ENCODE data around the gene GNAT3.

The GNAT3 gene

DNA sequence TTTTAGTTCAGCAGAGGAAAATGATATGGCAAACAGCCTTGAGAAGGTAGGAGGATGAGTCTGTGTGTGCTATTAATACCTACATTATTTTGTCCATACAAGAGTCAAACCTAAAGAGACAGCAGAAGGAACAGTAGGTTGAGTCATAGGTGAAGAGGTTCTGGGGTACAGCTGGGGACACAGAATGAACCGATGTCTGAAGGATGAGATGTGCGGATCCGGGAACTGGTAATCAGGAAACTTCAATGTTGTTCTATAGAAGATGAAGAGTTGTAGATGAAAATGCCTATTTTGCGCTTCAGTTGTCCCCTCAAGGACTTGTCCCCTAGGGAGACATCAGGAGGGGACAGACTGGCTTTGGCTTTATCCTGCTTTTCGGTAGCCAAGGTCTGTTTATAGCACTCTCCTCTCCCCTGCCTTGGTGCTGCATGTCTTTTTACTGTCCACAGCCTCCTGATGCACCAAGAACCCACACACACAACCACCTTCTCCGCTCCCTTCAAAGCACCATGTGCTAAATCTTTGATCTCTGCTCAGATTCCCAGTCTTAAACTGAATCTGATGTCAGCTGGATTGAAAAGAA, 94.6 kb downstream of the GNAT3 start:
- no peak for DNase-seq (ENCODE audit: low read depth)

DNA sequence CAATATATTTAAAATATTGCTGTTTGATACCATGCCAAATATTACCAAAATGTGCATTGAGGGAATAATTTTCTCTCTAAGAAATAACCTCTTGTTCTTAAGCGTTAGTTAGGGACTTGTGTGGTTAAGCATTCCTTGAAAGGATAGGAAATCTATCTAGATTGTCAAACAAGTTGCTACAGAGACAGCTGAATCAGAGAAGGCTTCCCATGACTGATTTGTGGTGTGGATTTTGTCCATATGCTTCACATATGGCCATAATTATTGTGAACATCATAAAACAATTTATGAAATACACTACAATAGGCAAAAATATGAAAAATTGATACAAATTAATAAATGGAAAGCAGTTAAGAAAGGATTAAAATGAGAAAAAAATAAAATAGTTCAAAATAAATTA, 96.3 kb downstream of the GNAT3 start:
- no peak for DNase-seq (ENCODE audit: low read depth)

DNA sequence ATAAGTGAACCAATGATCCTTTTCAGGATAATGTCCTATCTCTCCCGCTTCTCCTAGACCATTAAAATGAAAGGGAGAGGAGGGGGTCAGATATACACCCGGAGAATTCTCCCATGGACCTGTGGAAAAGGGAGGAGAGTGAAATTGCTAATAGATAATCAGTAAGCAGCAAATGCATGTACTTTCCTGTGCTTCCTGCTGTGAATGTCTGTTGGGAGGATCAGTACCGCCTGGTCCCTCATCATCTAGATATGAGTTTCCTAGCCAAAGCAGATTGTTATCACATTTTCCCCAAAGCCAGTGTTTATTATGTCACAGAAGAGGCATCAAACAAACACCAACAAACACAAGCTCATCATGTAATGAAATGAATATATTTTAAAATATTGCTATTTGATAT, 96.8 kb downstream of the GNAT3 start:
- DNase-seq (ENCODE audit: low read depth): no peak

DNA sequence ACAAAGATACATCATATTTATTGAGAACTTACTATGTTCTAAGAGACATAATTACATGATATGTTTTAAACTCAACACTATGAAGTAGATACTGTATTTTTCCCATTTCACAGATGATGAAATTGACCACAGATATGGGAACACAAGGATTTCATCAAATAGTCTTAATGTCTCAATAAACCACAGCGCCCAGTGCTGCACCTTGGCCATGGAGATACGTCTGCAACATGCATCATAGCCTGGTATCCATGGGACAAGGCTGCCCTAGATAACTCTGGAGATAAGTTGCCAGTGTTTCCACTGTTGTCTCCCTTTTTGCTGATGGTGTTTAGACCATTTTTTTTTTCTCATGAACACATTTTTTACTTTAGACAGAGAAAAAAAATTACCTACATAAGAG, 97.5 kb downstream of the GNAT3 start:
- DNase-seq (ENCODE audit: low read depth): no peak

DNA sequence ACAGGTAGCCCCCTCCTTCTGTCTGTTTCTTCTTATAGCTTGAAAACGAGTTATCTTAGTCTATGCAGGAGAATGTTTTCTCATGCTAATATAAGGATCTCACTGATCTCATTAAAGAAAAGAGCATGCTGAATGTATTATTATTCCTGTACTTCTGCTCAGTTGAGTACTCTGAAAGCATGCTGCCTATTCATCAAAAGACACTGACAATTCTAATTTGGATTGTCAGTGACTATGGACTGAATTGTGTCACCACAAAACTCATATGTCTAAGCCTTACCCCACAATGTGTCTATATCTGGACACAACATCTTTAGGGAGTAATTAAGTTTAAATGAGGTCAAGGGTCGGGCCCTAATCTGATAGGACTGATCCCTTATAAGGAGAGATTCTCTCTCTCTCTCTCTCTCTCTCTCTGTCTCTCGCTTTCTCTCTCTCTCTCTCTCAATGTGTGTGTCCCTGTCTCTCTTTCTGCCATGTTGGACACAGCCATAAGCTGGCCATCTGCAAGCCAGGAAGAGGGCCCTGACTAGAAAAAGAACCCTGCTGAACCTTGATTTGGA, 98.4 kb downstream of the GNAT3 start:
- DNase-seq (ENCODE audit: low read depth): no peak

DNA sequence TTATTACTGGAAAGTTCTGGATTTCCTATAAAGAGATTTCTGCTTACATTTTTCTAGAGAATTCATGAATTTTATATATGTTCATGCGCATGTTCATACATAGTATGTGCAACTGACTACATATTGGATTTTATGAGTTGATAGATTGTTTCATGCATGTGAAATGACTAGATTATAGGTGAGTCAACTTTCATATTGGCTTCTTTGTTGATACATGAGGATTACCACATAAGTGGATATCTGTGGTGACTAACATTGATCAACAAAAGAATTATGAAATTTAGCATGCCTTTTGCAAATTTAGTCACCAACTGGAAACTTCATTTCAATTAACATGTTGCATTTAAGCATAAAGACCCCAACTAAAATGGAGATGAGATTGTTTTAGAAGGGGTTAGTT, 99.0 kb downstream of the GNAT3 start:
- DNase-seq (ENCODE audit: low read depth): no peak

DNA sequence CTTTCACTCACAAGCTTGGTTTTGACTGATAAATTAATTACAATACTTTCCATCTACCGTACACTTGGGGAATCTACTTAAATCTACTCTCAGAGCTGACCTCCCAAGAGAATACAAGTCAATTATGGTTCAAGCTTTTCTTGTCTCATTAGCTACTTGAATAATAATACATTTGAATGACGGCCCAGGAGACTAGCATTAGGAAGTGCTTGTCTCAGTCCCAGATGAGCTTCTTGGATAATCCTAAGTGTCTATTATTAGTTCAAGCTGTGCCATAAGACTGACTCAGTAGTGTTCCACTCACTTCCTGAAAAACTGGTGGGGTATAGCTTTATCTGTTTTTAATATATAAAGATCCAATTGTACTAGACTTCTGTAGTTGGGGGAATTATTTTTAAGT, 100.2 kb downstream of the GNAT3 start:
- no peak for DNase-seq (ENCODE audit: low read depth)

DNA sequence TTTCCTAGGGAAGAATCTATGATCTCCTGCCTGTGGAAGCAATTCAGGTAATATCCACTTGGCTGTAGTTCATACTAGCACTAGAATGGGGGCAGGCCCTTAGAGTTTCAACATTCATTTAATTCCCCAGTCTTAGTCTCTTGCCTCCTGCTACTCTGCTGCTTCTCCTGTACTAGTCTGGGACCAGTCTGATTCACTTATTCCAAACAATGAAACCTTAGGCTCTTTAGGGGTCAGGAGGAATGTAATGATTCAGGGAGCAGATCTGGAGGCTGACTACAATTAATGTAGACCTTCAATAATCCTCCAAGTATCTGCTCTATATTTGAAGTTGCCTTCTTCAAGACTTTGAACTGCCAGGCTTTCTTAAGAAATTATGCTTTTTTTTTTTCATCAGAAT, 101.8 kb downstream of the GNAT3 start:
- no peak for DNase-seq (ENCODE audit: low read depth)
